T-helper 2 cell treated with Interferon-gamma antibody and Interleukin-4, amounts not matched to agents 5 μg/mL and 100 μg/mL, for 36 hours (primary cell): ENCODE results near the gene TUBA1C.
A peak's percentile ranks its signal among the peaks of the same experiment; 100 is the strongest.

Experiments
- DNase-seq: peaks from one replicate; pipeline ENCODE4 v3.0.0; 2021; ENCODE audit warnings: low spot score
- H3K27ac Mint-ChIP-seq: one replicate; pipeline ENCODE4 v1.8.0; 2021; ENCODE audit warnings: mild to moderate bottlenecking, mixed read lengths
- H3K27me3 Mint-ChIP-seq: one replicate; pipeline ENCODE4 v1.8.0; 2021; ENCODE audit warnings: low read depth, mixed read lengths
- H3K36me3 Mint-ChIP-seq: one replicate; pipeline ENCODE4 v1.8.0; 2021; ENCODE audit warnings: low read depth, mixed read lengths
- H3K4me1 Mint-ChIP-seq: one replicate; pipeline ENCODE4 v1.8.0; 2021; ENCODE audit warnings: low read depth, mixed read lengths
- H3K4me3 Mint-ChIP-seq: one replicate; pipeline ENCODE4 v1.8.0; 2022; ENCODE audit warnings: mild to moderate bottlenecking, moderate library complexity, mixed read lengths
- H3K9me3 Mint-ChIP-seq: one replicate; pipeline ENCODE4 v1.8.0; 2021; ENCODE audit warnings: mixed read lengths

Gene TUBA1C

GRCh38 chr12:49283541-49284429 lies 18.9 kb downstream of the TUBA1C start:
- peaks cover 7% of the 10 kb centered on the region for H3K4me1 Mint-ChIP-seq
- no peaks in the 10 kb centered on the region for H3K36me3 Mint-ChIP-seq

GRCh38 chr12:49284672-49285071 lies 19.8 kb downstream of the TUBA1C start:
- H3K4me1 Mint-ChIP-seq: peaks cover 7% of the 10 kb centered on the region
- peaks cover 29% of the 10 kb centered on the region for H3K27me3 Mint-ChIP-seq
- H3K36me3 Mint-ChIP-seq: no peaks in the 10 kb centered on the region
- DNase-seq: no peak
- no peak overlapping the region for H3K4me3 Mint-ChIP-seq
- no peak overlapping the region for H3K27ac Mint-ChIP-seq
- H3K9me3 Mint-ChIP-seq: no peaks in the 10 kb centered on the region

More at GRCh38 chr12:49283541-49284429, 18.9 kb downstream of the TUBA1C start:
- peaks cover 33% of the 10 kb centered on the region for H3K27me3 Mint-ChIP-seq
- no peak overlapping the region for H3K27ac Mint-ChIP-seq
- no peak overlapping the region for H3K4me3 Mint-ChIP-seq
- no peaks in the 10 kb centered on the region for H3K9me3 Mint-ChIP-seq
- DNase-seq: no peak

GRCh38 chr12:49287876-49288275 lies 23.0 kb downstream of the TUBA1C start:
- no peaks in the 10 kb centered on the region for H3K36me3 Mint-ChIP-seq
- no peak overlapping the region for H3K4me3 Mint-ChIP-seq
- H3K9me3 Mint-ChIP-seq: no peaks in the 10 kb centered on the region
- H3K27ac Mint-ChIP-seq: no peak overlapping the region
- no peak for DNase-seq
- peaks cover 7% of the 10 kb centered on the region for H3K4me1 Mint-ChIP-seq
- peaks cover 29% of the 10 kb centered on the region for H3K27me3 Mint-ChIP-seq

GRCh38 chr12:49288412-49288853 lies 23.6 kb downstream of the TUBA1C start:
- peaks cover 7% of the 10 kb centered on the region for H3K4me1 Mint-ChIP-seq
- peak; percentile 58 for DNase-seq
- no peak overlapping the region for H3K27ac Mint-ChIP-seq
- H3K4me3 Mint-ChIP-seq: no peak overlapping the region
- H3K9me3 Mint-ChIP-seq: no peaks in the 10 kb centered on the region
- no peaks in the 10 kb centered on the region for H3K36me3 Mint-ChIP-seq
- peaks cover 29% of the 10 kb centered on the region for H3K27me3 Mint-ChIP-seq

GRCh38 chr12:49288922-49289555 lies 24.2 kb downstream of the TUBA1C start:
- DNase-seq: no peak
- no peaks in the 10 kb centered on the region for H3K9me3 Mint-ChIP-seq
- H3K27ac Mint-ChIP-seq: no peak overlapping the region
- H3K27me3 Mint-ChIP-seq: peaks cover 34% of the 10 kb centered on the region
- H3K36me3 Mint-ChIP-seq: no peaks in the 10 kb centered on the region
- H3K4me3 Mint-ChIP-seq: no peak overlapping the region
- peaks cover 7% of the 10 kb centered on the region for H3K4me1 Mint-ChIP-seq

GRCh38 chr12:49292729-49293055 lies 27.8 kb downstream of the TUBA1C start:
- peaks cover 20% of the 10 kb centered on the region for H3K4me1 Mint-ChIP-seq
- no peaks in the 10 kb centered on the region for H3K36me3 Mint-ChIP-seq
- no peaks in the 10 kb centered on the region for H3K9me3 Mint-ChIP-seq
- no peak overlapping the region for H3K4me3 Mint-ChIP-seq
- H3K27ac Mint-ChIP-seq: no peak overlapping the region
- no peak for DNase-seq
- H3K27me3 Mint-ChIP-seq: peaks cover 47% of the 10 kb centered on the region

- Mint-ChIP-seq H3K4me1 (peaks cover 20% of the 10 kb centered on the region), H3K27ac (no peak overlapping the region), H3K9me3 (no peaks in the 10 kb centered on the region), H3K4me3 (no peak overlapping the region), H3K27me3 (peaks cover 45% of the 10 kb centered on the region), H3K36me3 (no peaks in the 10 kb centered on the region)
- DNase-seq: no peak
Observed at GRCh38 chr12:49293056-49293956, 28.4 kb downstream of the TUBA1C start.

GRCh38 chr12:49294086-49294803 lies 29.4 kb downstream of the TUBA1C start:
- Mint-ChIP-seq H3K9me3 (no peaks in the 10 kb centered on the region), H3K4me3 (no peak overlapping the region), H3K4me1 (peaks cover 19% of the 10 kb centered on the region), H3K27me3 (peaks cover 49% of the 10 kb centered on the region), H3K27ac (no peak overlapping the region), H3K36me3 (no peaks in the 10 kb centered on the region)
- DNase-seq: no peak

GRCh38 chr12:49294804-49295081 lies 29.9 kb downstream of the TUBA1C start:
- H3K36me3 Mint-ChIP-seq: no peaks in the 10 kb centered on the region
- no peaks in the 10 kb centered on the region for H3K9me3 Mint-ChIP-seq
- H3K27ac Mint-ChIP-seq: no peak overlapping the region
- H3K4me3 Mint-ChIP-seq: no peak overlapping the region
- peaks cover 49% of the 10 kb centered on the region for H3K27me3 Mint-ChIP-seq
- DNase-seq: no peak
- H3K4me1 Mint-ChIP-seq: peaks cover 19% of the 10 kb centered on the region

- peaks cover 19% of the 10 kb centered on the region for H3K4me1 Mint-ChIP-seq
- H3K36me3 Mint-ChIP-seq: no peaks in the 10 kb centered on the region
- no peak within 1 kb of the TSS for H3K27ac Mint-ChIP-seq
- no peak for DNase-seq
- no peaks in the 10 kb centered on the region for H3K9me3 Mint-ChIP-seq
- no peak within 1 kb of the TSS for H3K4me3 Mint-ChIP-seq
- peaks cover 49% of the 10 kb centered on the region for H3K27me3 Mint-ChIP-seq
Observed at GRCh38 chr12:49295082-49295936, 30.4 kb downstream of the TUBA1C start, which contains the start of gene PRPH. Gene PRPH, plus strand, starts transcription at chr12:49295147. Its CDS starts 54 bp downstream, at chr12:49295201.

- H3K9me3 Mint-ChIP-seq: no peaks in the 10 kb centered on the region
- peaks cover 46% of the 10 kb centered on the region for H3K27me3 Mint-ChIP-seq
- H3K4me3 Mint-ChIP-seq: peak overlapping the region; percentile 78
- peaks cover 23% of the 10 kb centered on the region for H3K4me1 Mint-ChIP-seq
- DNase-seq: peak; percentile 54
- no peaks in the 10 kb centered on the region for H3K36me3 Mint-ChIP-seq
- H3K27ac Mint-ChIP-seq: no peak overlapping the region
Observed at GRCh38 chr12:49296034-49296835, 31.4 kb downstream of the TUBA1C start.
